ENCODE data around the gene WDR77. TPM values are rescaled to one million over a fixed set of nuclear protein-coding genes. Genes with fewer than 3 reads are reported as not detected.

The WDR77 gene
- total and polyA plus RNA-seq, 9 of the 15 experiments (the other 6 are each of a cell fraction or from before 2014, with no cell fraction given) = 20.6 to 160 (median 75.3) TPM

- TF ChIP-seq, protein P1, sequence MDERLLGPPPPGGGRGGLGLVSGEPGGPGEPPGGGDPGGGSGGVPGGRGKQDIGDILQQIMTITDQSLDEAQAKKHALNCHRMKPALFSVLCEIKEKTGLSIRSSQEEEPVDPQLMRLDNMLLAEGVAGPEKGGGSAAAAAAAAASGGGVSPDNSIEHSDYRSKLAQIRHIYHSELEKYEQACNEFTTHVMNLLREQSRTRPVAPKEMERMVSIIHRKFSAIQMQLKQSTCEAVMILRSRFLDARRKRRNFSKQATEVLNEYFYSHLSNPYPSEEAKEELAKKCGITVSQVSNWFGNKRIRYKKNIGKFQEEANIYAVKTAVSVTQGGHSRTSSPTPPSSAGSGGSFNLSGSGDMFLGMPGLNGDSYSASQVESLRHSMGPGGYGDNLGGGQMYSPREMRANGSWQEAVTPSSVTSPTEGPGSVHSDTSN (CRISPR knock-in tag; IDR thresholded peaks at IDR 0.05; ENCODE audit: low read depth) = no peak
- TF ChIP-seq, protein P1 (tag; conservative IDR thresholded peaks at IDR 0.05; ENCODE audit: low read depth) = no peak
- TF ChIP-seq RERE (CRISPR knock-in tag; IDR thresholded peaks at IDR 0.05; ENCODE audit: borderline replicate concordance) = no peak
These were observed 34.3 kb downstream of the WDR77 start (continued) for GRCh38 chr1:111414756-111415155.
